ENCODE results near the gene SGCD. TPM values are rescaled to one million over a fixed set of nuclear protein-coding genes. Genes with fewer than 3 reads are reported as not detected.

Gene SGCD
- total RNA-seq, result not detected
- 0 reads per million in 2 donors for total RNA-seq

- Mint-ChIP-seq H3K4me1 (no peaks in the 10 kb centered on the region), H3K27ac (no peak within 1 kb of the TSS), H3K36me3 (ENCODE audit: low read depth) (no peaks in the 10 kb centered on the region), H3K27me3 (peaks cover 27% of the 10 kb centered on the region), H3K4me3 (no peak within 1 kb of the TSS)
- ATAC-seq (no peak), DNase-seq (no peak)
- H3K9me3 ChIP-seq (ENCODE audit: control insufficient read depth, low read length, poor library complexity, severe bottlenecking), result no peaks in the 10 kb centered on the region
Observed at GRCh38 chr5:156326718-156327259, at the start of gene SGCD. Gene SGCD (plus strand): TSS chr5:156327164.

- Mint-ChIP-seq H3K4me1 (no peaks in the 10 kb centered on the region), H3K36me3 (ENCODE audit: low read depth) (no peaks in the 10 kb centered on the region), H3K27ac (no peak overlapping the region), H3K4me3 (no peak overlapping the region), H3K27me3 (peaks cover 12% of the 10 kb centered on the region)
- ATAC-seq, result no peak
- DNase-seq, result no peak
- H3K9me3 ChIP-seq (ENCODE audit: control insufficient read depth, low read length, poor library complexity, severe bottlenecking), result no peaks in the 10 kb centered on the region
Observed at GRCh38 chr5:156277290-156277689, 49.7 kb upstream of the SGCD start.

GRCh38 chr5:156295431-156295830, 31.5 kb upstream of the SGCD start:
- no peaks in the 10 kb centered on the region for H3K9me3 ChIP-seq (ENCODE audit: control insufficient read depth, low read length, poor library complexity, severe bottlenecking)
- Mint-ChIP-seq H3K27ac (no peak overlapping the region), H3K27me3 (no peaks in the 10 kb centered on the region), H3K4me3 (no peak overlapping the region), H3K4me1 (no peaks in the 10 kb centered on the region), H3K36me3 (ENCODE audit: low read depth) (no peaks in the 10 kb centered on the region)
- no peak for DNase-seq
- ATAC-seq, result no peak

- DNase-seq, result no peak
- Mint-ChIP-seq H3K27ac (no peak overlapping the region), H3K27me3 (no peaks in the 10 kb centered on the region), H3K4me1 (no peaks in the 10 kb centered on the region), H3K36me3 (ENCODE audit: low read depth) (no peaks in the 10 kb centered on the region), H3K4me3 (no peak overlapping the region)
- no peaks in the 10 kb centered on the region for H3K9me3 ChIP-seq (ENCODE audit: control insufficient read depth, low read length, poor library complexity, severe bottlenecking)
- no peak for ATAC-seq
Observed at GRCh38 chr5:156310115-156310514, 16.8 kb upstream of the SGCD start.

- H3K9me3 ChIP-seq (ENCODE audit: control insufficient read depth, low read length, poor library complexity, severe bottlenecking), result no peaks in the 10 kb centered on the region
- ATAC-seq (no peak), DNase-seq (no peak)
- Mint-ChIP-seq H3K36me3 (ENCODE audit: low read depth) (no peaks in the 10 kb centered on the region), H3K27me3 (no peaks in the 10 kb centered on the region), H3K4me3 (no peak overlapping the region), H3K27ac (no peak overlapping the region), H3K4me1 (no peaks in the 10 kb centered on the region)
Observed at GRCh38 chr5:156312897-156313694, 13.9 kb upstream of the SGCD start.

GRCh38 chr5:156314416-156314815, 12.5 kb upstream of the SGCD start:
- Mint-ChIP-seq H3K4me3 (no peak overlapping the region), H3K4me1 (no peaks in the 10 kb centered on the region), H3K27ac (no peak overlapping the region), H3K27me3 (no peaks in the 10 kb centered on the region), H3K36me3 (ENCODE audit: low read depth) (no peaks in the 10 kb centered on the region)
- H3K9me3 ChIP-seq (ENCODE audit: control insufficient read depth, low read length, poor library complexity, severe bottlenecking), result no peaks in the 10 kb centered on the region
- no peak for DNase-seq
- ATAC-seq, result no peak

- no peak for DNase-seq
- peaks cover 27% of the 10 kb centered on the region for H3K27me3 Mint-ChIP-seq
- H3K27ac Mint-ChIP-seq, result no peak overlapping the region
- H3K36me3 Mint-ChIP-seq (ENCODE audit: low read depth), result no peaks in the 10 kb centered on the region
- H3K9me3 ChIP-seq (ENCODE audit: control insufficient read depth, low read length, poor library complexity, severe bottlenecking), result no peaks in the 10 kb centered on the region
- no peaks in the 10 kb centered on the region for H3K4me1 Mint-ChIP-seq
- no peak for ATAC-seq
- no peak overlapping the region for H3K4me3 Mint-ChIP-seq
Observed at GRCh38 chr5:156322666-156323065, 4.3 kb upstream of the SGCD start.

GRCh38 chr5:156327296-156327695, 332 bp downstream of the SGCD start:
- no peaks in the 10 kb centered on the region for H3K4me1 Mint-ChIP-seq
- DNase-seq, result no peak
- ATAC-seq, result no peak
- H3K36me3 Mint-ChIP-seq (ENCODE audit: low read depth), result no peaks in the 10 kb centered on the region
- H3K27ac Mint-ChIP-seq, result no peak overlapping the region
- peaks cover 27% of the 10 kb centered on the region for H3K27me3 Mint-ChIP-seq
- H3K9me3 ChIP-seq (ENCODE audit: control insufficient read depth, low read length, poor library complexity, severe bottlenecking), result no peaks in the 10 kb centered on the region
- no peak overlapping the region for H3K4me3 Mint-ChIP-seq

GRCh38 chr5:156328161-156328560, 1.2 kb downstream of the SGCD start:
- Mint-ChIP-seq H3K27ac (no peak overlapping the region), H3K4me3 (no peak overlapping the region), H3K4me1 (no peaks in the 10 kb centered on the region), H3K36me3 (ENCODE audit: low read depth) (no peaks in the 10 kb centered on the region), H3K27me3 (peaks cover 27% of the 10 kb centered on the region)
- DNase-seq (no peak), ATAC-seq (no peak)
- no peaks in the 10 kb centered on the region for H3K9me3 ChIP-seq (ENCODE audit: control insufficient read depth, low read length, poor library complexity, severe bottlenecking)

- H3K4me1 Mint-ChIP-seq, result no peaks in the 10 kb centered on the region
Observed at GRCh38 chr5:156328766-156329165, 1.8 kb downstream of the SGCD start.

GRCh38 chr5:156329171-156329611, 2.2 kb downstream of the SGCD start:
- H3K36me3 Mint-ChIP-seq (ENCODE audit: low read depth), result no peaks in the 10 kb centered on the region
- no peak overlapping the region for H3K4me3 Mint-ChIP-seq
- no peak overlapping the region for H3K27ac Mint-ChIP-seq
- no peaks in the 10 kb centered on the region for H3K9me3 ChIP-seq (ENCODE audit: control insufficient read depth, low read length, poor library complexity, severe bottlenecking)
- DNase-seq, result no peak
- peaks cover 27% of the 10 kb centered on the region for H3K27me3 Mint-ChIP-seq
- H3K4me1 Mint-ChIP-seq, result no peaks in the 10 kb centered on the region
- ATAC-seq, result no peak

More at GRCh38 chr5:156328766-156329165, 1.8 kb downstream of the SGCD start:
- no peaks in the 10 kb centered on the region for H3K9me3 ChIP-seq (ENCODE audit: control insufficient read depth, low read length, poor library complexity, severe bottlenecking)
- Mint-ChIP-seq H3K27ac (no peak overlapping the region), H3K27me3 (peaks cover 27% of the 10 kb centered on the region), H3K36me3 (ENCODE audit: low read depth) (no peaks in the 10 kb centered on the region), H3K4me3 (no peak overlapping the region)
- ATAC-seq (no peak), DNase-seq (no peak)

- Mint-ChIP-seq H3K4me3 (no peak overlapping the region), H3K27ac (no peak overlapping the region), H3K36me3 (ENCODE audit: low read depth) (no peaks in the 10 kb centered on the region), H3K27me3 (peaks cover 26% of the 10 kb centered on the region), H3K4me1 (peaks cover 2% of the 10 kb centered on the region)
- ATAC-seq (no peak), DNase-seq (no peak)
- H3K9me3 ChIP-seq (ENCODE audit: control insufficient read depth, low read length, poor library complexity, severe bottlenecking), result no peaks in the 10 kb centered on the region
Observed at GRCh38 chr5:156330141-156330870, 3.3 kb downstream of the SGCD start.

GRCh38 chr5:156331181-156331580, 4.2 kb downstream of the SGCD start:
- peaks cover 3% of the 10 kb centered on the region for H3K36me3 Mint-ChIP-seq (ENCODE audit: low read depth)
- ATAC-seq (no peak), DNase-seq (no peak)
- H3K27me3 Mint-ChIP-seq, result peaks cover 26% of the 10 kb centered on the region
- peaks cover 2% of the 10 kb centered on the region for H3K4me1 Mint-ChIP-seq
- H3K4me3 Mint-ChIP-seq, result no peak overlapping the region
- H3K9me3 ChIP-seq (ENCODE audit: control insufficient read depth, low read length, poor library complexity, severe bottlenecking), result no peaks in the 10 kb centered on the region
- no peak overlapping the region for H3K27ac Mint-ChIP-seq
